Activated naive CD8-positive, alpha-beta T cell treated with anti-CD3 and anti-CD28 coated beads, Interleukin-2, amount 10 ng/mL, durations not matched to agents 7 days and 5 days (primary cell): Measurements from ENCODE around the gene PRDM7. TPM values are rescaled to one million over a fixed set of nuclear protein-coding genes. Genes with fewer than 3 reads are reported as not detected.
"Not testable (repeated sequence)": the region's sequence is repeated elsewhere in the genome, so short reads cannot be mapped to it uniquely, and the experiment has no call there.

Experiments used
- ATAC-seq: fragments of 150-1000 bp; cut with Tn5 transposase; one replicate; pipeline ENCODE4 v1.10.0; 2021; ENCODE audit warnings: low read depth, moderate library complexity
- POLR2A ChIA-PET: fragments of 350-600 bp; sonication (Branson Sonifier 250); formaldehyde crosslinking; loops from one replicate; lab custom pipeline; 2021; ENCODE audit warnings: antibody characterized with exemption; lab: Charles Lee
- DNase-seq: peaks from one replicate; pipeline ENCODE4 v3.0.0; 2021
- H3K27ac Mint-ChIP-seq: one replicate; pipeline ENCODE4 v1.8.0; 2022; ENCODE audit warnings: mild to moderate bottlenecking, mixed read lengths
- H3K27me3 Mint-ChIP-seq: one replicate; pipeline ENCODE4 v1.8.0; 2022; ENCODE audit warnings: mild to moderate bottlenecking, moderate library complexity, mixed read lengths
- H3K36me3 Mint-ChIP-seq: one replicate; pipeline ENCODE4 v1.8.0; 2021; ENCODE audit warnings: mild to moderate bottlenecking, mixed read lengths
- H3K4me1 Mint-ChIP-seq: one replicate; pipeline ENCODE4 v1.8.0; 2021; ENCODE audit warnings: mixed read lengths
- H3K4me3 Mint-ChIP-seq: one replicate; pipeline ENCODE4 v1.8.0; 2022; ENCODE audit warnings: mild to moderate bottlenecking, moderate library complexity, mixed read lengths
- H3K9me3 Mint-ChIP-seq: one replicate; pipeline ENCODE4 v1.8.0; 2021; ENCODE audit warnings: mixed read lengths
- total RNA-seq, 2 experiments: library from RNA; stranded (reverse); gene quantifications; one replicate each; pipeline ENCODE4 v1.2.3, GENCODE V29; 2021

The PRDM7 gene
- total RNA-seq, 2 experiments from 2014 or later = not detected

DNA sequence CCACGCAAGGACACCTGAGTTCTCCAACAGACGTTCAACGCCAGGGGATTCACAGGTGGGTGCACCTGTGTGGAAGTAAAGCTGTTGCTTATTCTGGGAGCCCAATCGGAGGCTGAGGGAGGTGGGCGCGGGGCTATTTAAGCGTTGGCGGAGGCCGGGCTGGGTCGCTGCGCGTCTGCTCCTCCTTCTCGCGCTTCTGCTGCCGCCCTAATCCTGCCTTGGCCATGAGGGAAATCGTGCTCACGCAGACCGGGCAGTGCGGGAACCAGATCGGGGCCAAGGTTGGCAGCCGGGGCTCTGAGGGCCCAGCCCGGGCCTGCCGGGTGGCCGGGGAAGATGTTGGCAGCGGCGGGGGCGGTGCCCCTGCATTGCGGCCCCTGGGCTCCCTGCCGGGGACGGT, 16.7 kb upstream of the PRDM7 start:
- H3K4me3 Mint-ChIP-seq, H3K27me3 Mint-ChIP-seq: not testable (repeated sequence)

GRCh38 chr16:90092781-90093180, 15.7 kb upstream of the PRDM7 start:
- H3K4me3 Mint-ChIP-seq, DNase-seq, POLR2A ChIA-PET, H3K9me3 Mint-ChIP-seq, H3K27me3 Mint-ChIP-seq, H3K4me1 Mint-ChIP-seq, H3K27ac Mint-ChIP-seq, H3K36me3 Mint-ChIP-seq, ATAC-seq: not testable (repeated sequence)

More for the DNA sequence above, 16.7 kb upstream of the PRDM7 start:
- H3K36me3 Mint-ChIP-seq, ATAC-seq, POLR2A ChIA-PET, H3K27ac Mint-ChIP-seq, H3K9me3 Mint-ChIP-seq, H3K4me1 Mint-ChIP-seq, DNase-seq: not testable (repeated sequence)

DNA sequence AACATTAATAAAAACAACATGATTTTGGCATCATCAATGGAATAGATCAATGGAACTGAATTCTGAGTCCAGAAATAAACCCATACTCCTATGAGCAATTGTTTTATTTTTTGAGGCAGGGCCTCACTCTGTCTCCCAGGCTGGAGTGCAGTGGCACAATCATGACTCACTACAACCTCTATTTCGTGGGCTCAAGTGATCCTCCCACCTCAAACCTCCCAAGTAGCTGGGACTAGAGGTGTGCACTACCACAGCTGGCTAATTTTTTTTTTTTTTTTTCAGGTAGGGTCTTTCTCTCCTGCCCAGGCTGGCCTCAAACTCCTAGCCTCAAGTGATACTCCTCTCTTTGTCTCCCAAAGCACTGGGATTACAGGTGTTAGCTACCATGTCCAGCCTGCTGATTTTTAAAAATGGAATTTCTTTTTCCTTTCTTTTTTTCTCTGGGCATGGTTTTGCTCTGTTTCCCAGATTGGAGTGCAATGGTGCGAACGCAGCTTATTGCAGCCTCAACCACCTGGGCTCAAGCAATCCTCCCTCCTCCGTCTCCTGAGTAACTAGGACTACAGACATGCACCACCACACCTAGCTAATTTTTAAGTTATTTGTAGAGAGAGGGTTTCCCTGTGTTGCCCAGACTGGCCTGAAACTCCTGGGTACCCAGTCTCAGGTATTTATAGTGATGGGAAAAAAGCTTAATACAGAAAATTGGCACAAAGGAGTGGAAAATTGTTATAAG, 7.3 kb upstream of the PRDM7 start:
- no peak for ATAC-seq
- POLR2A ChIA-PET = no interaction called here
- Mint-ChIP-seq H3K9me3 (no peaks in the 10 kb centered on the region), H3K4me3 (no peak overlapping the region), H3K27ac (no peak overlapping the region), H3K36me3 (no peaks in the 10 kb centered on the region), H3K4me1 (peaks cover 1% of the 10 kb centered on the region), H3K27me3 (peaks cover 33% of the 10 kb centered on the region)
- no peak for DNase-seq

DNA sequence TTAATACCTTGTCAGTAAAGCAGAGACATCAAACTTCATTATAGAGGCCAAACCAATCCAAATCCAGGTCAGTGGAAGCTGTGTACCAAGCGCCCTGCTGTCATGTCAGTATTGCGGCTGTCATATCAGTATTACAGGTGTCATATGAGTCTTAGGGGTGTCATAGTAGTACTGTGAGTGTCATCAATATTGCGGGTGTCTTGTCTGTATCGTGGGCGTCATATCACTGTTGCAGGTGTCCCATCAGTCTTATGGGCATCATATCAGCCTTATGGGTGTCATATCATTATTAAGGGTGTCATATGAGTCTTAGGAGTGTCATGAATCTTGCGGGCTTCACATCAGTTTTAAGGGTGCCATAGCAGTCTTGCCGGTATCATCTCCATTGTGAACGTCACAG, 6.0 kb upstream of the PRDM7 start:
- no peak for ATAC-seq
- no peak for DNase-seq
- Mint-ChIP-seq H3K36me3 (no peaks in the 10 kb centered on the region), H3K27ac (no peak overlapping the region), H3K4me1 (peaks cover 1% of the 10 kb centered on the region), H3K4me3 (peak overlapping the region; percentile 46), H3K9me3 (no peaks in the 10 kb centered on the region), H3K27me3 (peaks cover 35% of the 10 kb centered on the region)
- POLR2A ChIA-PET = no interaction called here

DNA sequence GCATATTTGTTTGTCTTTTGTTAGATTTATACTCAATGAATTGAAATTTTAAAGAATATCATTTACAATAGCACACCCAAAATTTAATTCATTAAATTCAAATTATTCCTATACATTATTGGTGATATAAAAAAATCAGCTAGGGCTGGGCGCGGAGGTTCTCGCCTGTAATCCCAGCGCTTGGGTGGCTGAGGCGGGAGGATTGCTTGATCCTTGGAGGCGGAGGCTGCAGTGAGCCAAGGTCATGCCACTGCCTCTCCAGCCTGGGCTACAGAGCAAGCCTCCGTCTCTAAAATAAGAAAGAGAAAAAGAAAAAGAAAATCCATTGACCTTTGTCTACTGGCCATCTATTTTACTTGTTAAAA, 4.5 kb upstream of the PRDM7 start:
- peaks cover 12% of the 10 kb centered on the region for H3K4me1 Mint-ChIP-seq
- H3K27ac Mint-ChIP-seq = no peak overlapping the region
- H3K27me3 Mint-ChIP-seq = peaks cover 37% of the 10 kb centered on the region
- POLR2A ChIA-PET = no interaction called here
- DNase-seq (no peak), ATAC-seq (no peak)
- peak overlapping the region; percentile 89 for H3K4me3 Mint-ChIP-seq
- H3K36me3 Mint-ChIP-seq = no peaks in the 10 kb centered on the region
- H3K9me3 Mint-ChIP-seq = no peaks in the 10 kb centered on the region

DNA sequence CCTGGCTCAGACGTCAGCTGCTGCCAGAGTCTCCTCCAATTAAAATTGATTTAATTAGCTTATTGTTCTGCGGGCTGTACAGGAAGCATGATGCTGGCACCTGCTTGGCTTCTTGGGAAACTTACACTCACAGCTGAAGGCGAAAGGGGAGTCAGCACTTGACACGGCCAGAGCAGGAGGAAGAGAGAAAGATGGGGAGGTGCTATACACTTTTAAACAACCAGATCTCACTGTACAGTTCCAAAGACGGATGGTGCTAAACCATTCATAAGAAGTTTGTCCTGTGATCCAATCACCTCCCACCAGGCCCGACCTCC, 1.4 kb upstream of the PRDM7 start:
- no peak overlapping the region for H3K27ac Mint-ChIP-seq
- POLR2A ChIA-PET = no interaction called here
- H3K27me3 Mint-ChIP-seq = peaks cover 39% of the 10 kb centered on the region
- H3K9me3 Mint-ChIP-seq = no peaks in the 10 kb centered on the region
- H3K36me3 Mint-ChIP-seq = no peaks in the 10 kb centered on the region
- H3K4me3 Mint-ChIP-seq = no peak overlapping the region
- no peak for ATAC-seq
- peaks cover 13% of the 10 kb centered on the region for H3K4me1 Mint-ChIP-seq
- no peak for DNase-seq

- Mint-ChIP-seq H3K27ac (peak overlapping the region; percentile 61), H3K27me3 (peaks cover 39% of the 10 kb centered on the region), H3K9me3 (no peaks in the 10 kb centered on the region), H3K4me3 (peak overlapping the region; percentile 85), H3K36me3 (no peaks in the 10 kb centered on the region), H3K4me1 (peaks cover 13% of the 10 kb centered on the region)
- ATAC-seq = peak; percentile 65
- POLR2A ChIA-PET = no interaction called here
- DNase-seq = peak; percentile 50
Measured at GRCh38 chr16:90077757-90078578, 837 bp upstream of the PRDM7 start.

DNA sequence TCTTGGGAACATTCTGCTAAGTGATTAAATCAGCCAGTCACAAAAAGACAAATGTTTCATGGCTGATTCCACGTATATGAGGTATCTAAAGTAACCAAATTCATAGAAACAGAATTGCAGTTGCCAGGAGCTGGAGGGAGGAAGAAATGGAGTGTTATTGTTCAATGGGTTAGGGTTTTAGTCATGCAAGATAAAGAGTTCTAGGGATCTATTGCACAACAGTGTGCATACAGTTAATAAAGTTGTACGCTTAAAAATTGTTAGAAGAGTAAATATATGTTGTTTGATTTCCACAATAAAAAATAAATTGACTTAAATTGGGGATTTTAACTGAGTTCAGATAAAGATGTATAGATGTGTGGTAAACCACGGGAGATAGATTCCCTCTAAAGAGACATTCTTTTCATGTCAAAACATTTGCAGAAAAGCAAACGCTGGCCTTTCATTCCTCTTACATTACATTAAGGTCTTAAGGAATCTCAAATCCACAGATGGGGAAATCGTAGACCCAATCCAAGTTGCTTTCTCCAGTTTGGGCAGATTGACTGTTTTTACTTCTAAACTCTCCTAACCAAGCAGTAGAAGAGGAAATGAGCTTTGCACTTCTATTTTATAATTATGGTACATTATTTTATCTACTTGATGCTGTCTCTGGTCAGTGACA, 4.6 kb downstream of the PRDM7 start:
- peaks cover 34% of the 10 kb centered on the region for H3K27me3 Mint-ChIP-seq
- peaks cover 8% of the 10 kb centered on the region for H3K4me1 Mint-ChIP-seq
- no peak overlapping the region for H3K27ac Mint-ChIP-seq
- no peak overlapping the region for H3K4me3 Mint-ChIP-seq
- H3K36me3 Mint-ChIP-seq = no peaks in the 10 kb centered on the region
- ATAC-seq (no peak), DNase-seq (no peak)
- POLR2A ChIA-PET = no interaction called here
- no peaks in the 10 kb centered on the region for H3K9me3 Mint-ChIP-seq

DNA sequence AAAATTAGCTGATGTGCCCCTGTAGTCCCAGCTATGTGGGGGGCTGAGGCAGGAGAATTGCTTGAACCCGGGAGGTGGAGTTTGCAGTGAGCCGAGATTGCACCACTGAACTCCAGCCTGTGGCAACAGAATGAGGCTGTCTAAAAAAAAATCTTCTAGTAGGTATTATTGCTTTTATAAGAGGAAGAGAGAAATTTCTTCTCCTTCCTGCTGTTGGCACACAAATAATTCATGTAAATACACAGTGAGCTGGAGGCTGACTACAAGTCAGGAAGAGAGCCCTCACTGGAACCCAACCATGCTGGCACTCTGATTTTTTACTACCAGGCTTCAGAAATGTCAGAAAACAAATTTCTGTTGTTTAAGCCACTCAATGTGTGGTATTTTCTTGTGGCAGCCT, 6.7 kb downstream of the PRDM7 start:
- POLR2A ChIA-PET = no interaction called here
- no peaks in the 10 kb centered on the region for H3K9me3 Mint-ChIP-seq
- H3K4me1 Mint-ChIP-seq = no peaks in the 10 kb centered on the region

DNA sequence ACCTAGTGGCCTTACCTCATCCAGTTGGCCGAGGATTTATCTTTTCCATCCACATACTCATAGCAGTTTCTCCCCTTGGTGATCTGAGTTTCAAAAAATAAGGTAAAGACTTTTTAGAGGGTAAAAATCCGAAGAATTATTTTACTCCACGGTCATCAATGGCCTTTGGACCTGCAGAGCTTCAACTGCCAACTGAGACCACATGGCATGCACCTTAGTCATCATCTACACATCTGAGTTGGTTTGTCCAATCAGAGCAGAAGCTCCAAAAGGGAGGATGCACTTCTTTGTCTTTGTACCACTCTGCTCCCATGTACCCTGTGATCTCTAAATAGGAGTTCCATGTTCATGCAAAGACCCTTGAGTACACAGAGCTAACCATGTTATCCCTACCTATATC, 15.7 kb downstream of the PRDM7 start:
- ATAC-seq (no peak), DNase-seq (no peak)
- Mint-ChIP-seq H3K27me3 (peaks cover 12% of the 10 kb centered on the region), H3K4me3 (no peak overlapping the region), H3K36me3 (no peaks in the 10 kb centered on the region), H3K9me3 (no peaks in the 10 kb centered on the region), H3K4me1 (no peaks in the 10 kb centered on the region), H3K27ac (no peak overlapping the region)
- POLR2A ChIA-PET = no interaction called here

More for the DNA sequence above, 6.7 kb downstream of the PRDM7 start:
- no peak overlapping the region for H3K27ac Mint-ChIP-seq
- ATAC-seq (no peak), DNase-seq (no peak)
- peaks cover 19% of the 10 kb centered on the region for H3K27me3 Mint-ChIP-seq
- no peaks in the 10 kb centered on the region for H3K36me3 Mint-ChIP-seq
- no peak overlapping the region for H3K4me3 Mint-ChIP-seq

GRCh38 chr16:90057738-90058173, 19.4 kb downstream of the PRDM7 start:
- H3K4me1 Mint-ChIP-seq = no peaks in the 10 kb centered on the region
- H3K27ac Mint-ChIP-seq = no peak overlapping the region
- POLR2A ChIA-PET = no interaction called here
- ATAC-seq (no peak), DNase-seq (no peak)
- H3K27me3 Mint-ChIP-seq = peaks cover 5% of the 10 kb centered on the region
- H3K9me3 Mint-ChIP-seq = peaks cover 19% of the 10 kb centered on the region
- no peaks in the 10 kb centered on the region for H3K36me3 Mint-ChIP-seq
- no peak overlapping the region for H3K4me3 Mint-ChIP-seq

DNA sequence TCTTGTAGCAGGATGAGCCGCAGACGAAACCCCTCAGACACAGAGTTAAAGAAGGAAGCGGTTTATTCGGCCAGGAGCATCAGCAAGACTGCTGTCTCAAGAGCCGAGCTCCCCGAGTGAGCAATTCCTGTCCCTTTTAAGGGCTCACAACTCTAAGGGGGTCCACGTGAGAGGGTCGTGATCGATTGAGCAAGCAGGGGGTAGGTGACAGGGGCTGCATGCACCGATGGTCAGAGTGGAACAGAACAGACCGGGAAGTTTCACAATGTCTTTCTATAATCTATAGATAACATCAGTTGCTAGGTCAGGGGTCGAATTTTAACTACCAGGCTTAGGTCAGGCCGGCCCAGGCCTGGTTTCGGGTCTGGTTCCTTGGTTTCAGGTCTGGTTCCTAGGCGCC, 20.6 kb downstream of the PRDM7 start:
- H3K27me3 Mint-ChIP-seq, ATAC-seq, H3K4me3 Mint-ChIP-seq, H3K4me1 Mint-ChIP-seq, POLR2A ChIA-PET, H3K27ac Mint-ChIP-seq, DNase-seq, H3K36me3 Mint-ChIP-seq: not testable (repeated sequence)
- peaks cover 19% of the 10 kb centered on the region for H3K9me3 Mint-ChIP-seq

DNA sequence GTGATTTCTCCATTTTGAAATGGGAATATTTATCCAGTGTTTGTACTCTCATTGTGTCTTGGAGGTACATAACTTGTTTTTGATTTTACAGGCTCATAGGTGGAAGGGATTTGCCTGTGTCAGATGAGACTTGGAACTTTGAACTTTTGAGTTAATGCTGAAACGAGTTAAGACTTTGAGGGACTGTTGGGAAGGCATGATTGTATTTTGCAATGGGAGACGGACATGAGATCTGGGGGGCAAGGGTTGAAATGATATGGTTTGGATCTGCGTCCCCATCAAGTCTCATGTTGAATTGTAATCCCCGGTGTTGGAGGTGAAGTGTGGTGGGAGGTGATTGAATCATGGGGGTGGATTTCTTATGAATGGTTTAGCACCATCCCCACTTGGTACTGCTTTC, 21.8 kb downstream of the PRDM7 start:
- DNase-seq (no peak), ATAC-seq (no peak)
- Mint-ChIP-seq H3K27me3 (peaks cover 5% of the 10 kb centered on the region), H3K4me1 (no peaks in the 10 kb centered on the region), H3K36me3 (no peaks in the 10 kb centered on the region), H3K9me3 (peaks cover 19% of the 10 kb centered on the region), H3K4me3 (no peak overlapping the region), H3K27ac (no peak overlapping the region)
- POLR2A ChIA-PET = no interaction called here

DNA sequence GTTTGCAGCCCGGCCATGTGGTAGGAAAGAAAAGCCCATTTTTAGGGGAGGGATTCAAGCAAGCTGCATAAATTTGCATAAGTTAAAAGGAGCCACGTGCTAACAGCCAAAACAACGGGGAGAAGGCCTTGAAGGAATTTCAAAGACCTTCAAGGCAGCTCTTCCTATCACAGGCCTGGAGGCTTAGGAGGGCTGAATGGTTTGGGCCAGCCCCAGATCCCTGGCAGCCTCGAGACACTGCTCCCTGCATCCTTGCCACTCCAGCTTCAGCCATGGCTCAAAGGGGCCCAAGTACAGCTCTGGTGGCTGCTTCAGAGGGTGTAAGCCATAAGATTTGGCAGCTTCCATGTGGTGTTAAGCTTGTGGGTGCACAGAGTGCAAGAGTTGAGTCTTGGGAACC, 22.6 kb downstream of the PRDM7 start:
- H3K9me3 Mint-ChIP-seq = peaks cover 19% of the 10 kb centered on the region
- no peak for DNase-seq
- H3K27me3 Mint-ChIP-seq = peaks cover 3% of the 10 kb centered on the region
- ATAC-seq = no peak
- no peaks in the 10 kb centered on the region for H3K4me1 Mint-ChIP-seq
- H3K36me3 Mint-ChIP-seq = no peaks in the 10 kb centered on the region
- POLR2A ChIA-PET = no interaction called here
- no peak overlapping the region for H3K27ac Mint-ChIP-seq
- no peak overlapping the region for H3K4me3 Mint-ChIP-seq
